ENCODE results near the gene ANKS1A. TPM values are rescaled to one million over a fixed set of nuclear protein-coding genes. Genes with fewer than 3 reads are reported as not detected.

ANKS1A gene
- total and polyA plus RNA-seq, 2 experiments from 2014 or later = 17.5 to 25.4 TPM

DNA sequence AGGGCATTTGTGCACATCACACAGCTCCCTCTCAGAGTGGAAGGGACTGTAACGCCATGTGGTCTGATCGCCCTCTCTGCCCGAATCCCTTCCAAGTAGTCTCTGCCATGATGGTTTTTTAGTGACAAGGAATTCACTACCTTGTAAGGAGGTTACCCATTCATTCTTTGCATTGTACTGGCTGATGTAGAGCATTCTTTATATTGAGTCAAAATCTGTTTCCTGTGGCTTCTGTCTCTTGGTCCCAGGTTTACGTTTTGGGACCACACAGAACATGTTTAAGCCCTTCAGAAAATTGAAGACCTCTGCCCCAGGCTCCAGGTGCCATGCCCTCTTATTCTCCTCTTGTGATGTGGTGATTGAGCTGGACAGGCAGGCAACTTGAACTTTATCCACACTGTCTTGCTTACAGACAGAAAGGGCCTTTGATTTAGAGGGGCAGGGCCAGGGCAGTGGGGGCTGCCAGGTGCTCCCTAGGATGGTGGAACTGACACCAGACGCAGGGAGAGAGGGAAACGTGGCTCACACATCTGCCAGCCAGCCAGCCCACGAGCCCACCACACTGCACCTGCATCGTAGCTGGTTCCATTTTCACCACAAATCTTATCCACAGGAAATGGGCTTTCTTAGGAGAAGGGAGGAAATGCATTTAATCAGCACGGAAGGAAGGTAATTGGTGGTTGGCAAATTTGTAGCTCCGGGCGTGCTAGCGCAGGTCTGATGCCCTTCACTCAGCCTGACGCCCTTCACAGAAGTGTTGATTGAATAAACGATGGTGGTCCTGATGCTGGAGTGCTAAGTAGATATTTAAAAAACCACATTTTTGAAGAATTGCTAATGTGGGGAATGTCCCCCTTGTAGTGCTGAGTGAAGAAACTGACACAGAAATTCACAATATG is 173.9 kb downstream of the ANKS1A start:
- no peaks in the 10 kb centered on the region for H3K79me2 ChIP-seq
- TF ChIP-seq EZH2phosphoT487 (IDR thresholded peaks at IDR 0.05; ENCODE audit: low read depth, severe bottlenecking, unreplicated experiment) (no peak), EZH2 (IDR thresholded peaks at IDR 0.05; ENCODE audit: borderline replicate concordance) (no peak)
- TF ChIP-seq, protein P1, sequence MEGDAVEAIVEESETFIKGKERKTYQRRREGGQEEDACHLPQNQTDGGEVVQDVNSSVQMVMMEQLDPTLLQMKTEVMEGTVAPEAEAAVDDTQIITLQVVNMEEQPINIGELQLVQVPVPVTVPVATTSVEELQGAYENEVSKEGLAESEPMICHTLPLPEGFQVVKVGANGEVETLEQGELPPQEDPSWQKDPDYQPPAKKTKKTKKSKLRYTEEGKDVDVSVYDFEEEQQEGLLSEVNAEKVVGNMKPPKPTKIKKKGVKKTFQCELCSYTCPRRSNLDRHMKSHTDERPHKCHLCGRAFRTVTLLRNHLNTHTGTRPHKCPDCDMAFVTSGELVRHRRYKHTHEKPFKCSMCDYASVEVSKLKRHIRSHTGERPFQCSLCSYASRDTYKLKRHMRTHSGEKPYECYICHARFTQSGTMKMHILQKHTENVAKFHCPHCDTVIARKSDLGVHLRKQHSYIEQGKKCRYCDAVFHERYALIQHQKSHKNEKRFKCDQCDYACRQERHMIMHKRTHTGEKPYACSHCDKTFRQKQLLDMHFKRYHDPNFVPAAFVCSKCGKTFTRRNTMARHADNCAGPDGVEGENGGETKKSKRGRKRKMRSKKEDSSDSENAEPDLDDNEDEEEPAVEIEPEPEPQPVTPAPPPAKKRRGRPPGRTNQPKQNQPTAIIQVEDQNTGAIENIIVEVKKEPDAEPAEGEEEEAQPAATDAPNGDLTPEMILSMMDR (IDR thresholded peaks at IDR 0.05; ENCODE audit: poor library complexity) = no peak
- no peaks in the 10 kb centered on the region for H4K20me1 ChIP-seq (ENCODE audit: insufficient read depth, poor library complexity, severe bottlenecking)
- H3K27me3 ChIP-seq = no peaks in the 10 kb centered on the region
- no peaks in the 10 kb centered on the region for H3K36me3 ChIP-seq (replicated peaks; ENCODE audit: insufficient read depth, low read depth)
- H3K27ac ChIP-seq = no peak overlapping the region
- no peaks in the 10 kb centered on the region for H3K9me2 ChIP-seq (replicated peaks; ENCODE audit: insufficient read depth)
- WGBS (ENCODE audit: low lambda C conversion rate, missing lambda C conversion rate) = 90% methylated on average over 14 of the region's 14 CpGs
- no peaks in the 10 kb centered on the region for H3K4me1 ChIP-seq (ENCODE audit: insufficient read depth)
- no peak overlapping the region for H3K4me2 ChIP-seq
- no peak overlapping the region for H3K4me3 ChIP-seq
- no peak for DNase-seq (ENCODE audit: low spot score)
- H3K9me3 ChIP-seq (ENCODE audit: low read depth) = no peaks in the 10 kb centered on the region
- H2AFZ ChIP-seq = no peak overlapping the region

DNA sequence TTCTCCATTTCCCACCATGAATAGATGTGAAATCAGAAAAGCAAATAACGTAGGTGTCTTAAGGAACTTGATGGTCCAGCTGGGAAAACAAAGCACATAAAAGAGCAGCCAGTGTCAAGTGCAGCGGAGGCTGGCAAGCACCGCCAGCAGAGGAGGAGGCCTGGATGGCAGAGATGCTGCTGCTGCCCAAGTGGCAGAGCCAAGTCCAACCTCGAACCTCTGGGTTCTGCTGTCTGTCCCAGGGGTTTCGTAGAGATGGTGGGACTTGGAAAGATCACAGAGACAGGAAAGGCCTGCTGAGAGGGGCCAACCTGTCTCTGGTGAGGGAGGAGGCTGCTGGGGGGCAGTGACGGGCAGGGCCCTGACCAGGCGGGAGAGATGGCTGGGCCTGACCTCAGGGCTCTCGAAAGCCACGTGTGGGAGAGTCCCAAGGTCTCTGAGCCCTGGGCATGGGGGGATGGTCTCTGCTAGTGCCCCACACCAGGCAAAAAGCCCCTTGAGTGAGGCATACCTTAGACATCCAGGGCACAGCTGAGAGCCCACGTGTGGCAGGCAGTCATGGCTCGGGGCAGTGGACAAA is 174.7 kb downstream of the ANKS1A start:
- WGBS (ENCODE audit: low lambda C conversion rate, missing lambda C conversion rate) = 94% methylated on average over 11 of the region's 11 CpGs
- Histone ChIP-seq H2AFZ (no peak overlapping the region), H3K27me3 (no peaks in the 10 kb centered on the region), H3K9me3 (ENCODE audit: low read depth) (no peaks in the 10 kb centered on the region), H3K4me3 (no peak overlapping the region), H3K4me1 (ENCODE audit: insufficient read depth) (no peaks in the 10 kb centered on the region), H3K4me2 (no peak overlapping the region), H3K27ac (no peak overlapping the region), H4K20me1 (ENCODE audit: insufficient read depth, poor library complexity, severe bottlenecking) (no peaks in the 10 kb centered on the region), H3K9me2 (replicated peaks; ENCODE audit: insufficient read depth) (no peaks in the 10 kb centered on the region), H3K79me2 (no peaks in the 10 kb centered on the region), H3K36me3 (replicated peaks; ENCODE audit: insufficient read depth, low read depth) (no peaks in the 10 kb centered on the region)
- TF ChIP-seq, protein P1 (IDR thresholded peaks at IDR 0.05; ENCODE audit: poor library complexity) = no peak
- TF ChIP-seq EZH2phosphoT487 (IDR thresholded peaks at IDR 0.05; ENCODE audit: low read depth, severe bottlenecking, unreplicated experiment) (no peak), EZH2 (IDR thresholded peaks at IDR 0.05; ENCODE audit: borderline replicate concordance) (no peak)
- DNase-seq (ENCODE audit: low spot score) = no peak

DNA sequence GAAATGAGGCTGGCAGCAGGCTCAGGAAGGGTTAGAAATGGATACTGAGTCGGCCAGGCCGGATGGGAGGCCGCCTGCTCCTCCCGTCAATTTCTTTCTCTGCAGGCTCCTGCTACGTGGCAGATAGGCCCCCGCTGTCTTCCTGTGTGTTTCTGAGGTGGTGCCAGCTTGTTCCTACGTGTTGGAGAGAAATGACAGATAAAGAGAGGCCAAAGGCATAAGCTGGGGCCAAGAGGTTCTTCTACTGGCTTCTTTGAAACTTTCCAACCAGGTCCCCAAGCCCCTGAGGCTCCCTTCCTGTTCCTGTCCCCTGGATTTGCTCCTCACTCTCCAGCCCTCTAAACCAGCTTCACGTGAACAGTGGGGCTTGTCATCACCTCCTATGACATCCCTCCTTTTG is 175.2 kb downstream of the ANKS1A start:
- Histone ChIP-seq H3K4me1 (ENCODE audit: insufficient read depth) (no peaks in the 10 kb centered on the region), H3K27ac (no peak overlapping the region), H4K20me1 (ENCODE audit: insufficient read depth, poor library complexity, severe bottlenecking) (no peaks in the 10 kb centered on the region), H3K4me3 (no peak overlapping the region), H3K36me3 (replicated peaks; ENCODE audit: insufficient read depth, low read depth) (no peaks in the 10 kb centered on the region), H3K27me3 (no peaks in the 10 kb centered on the region), H2AFZ (no peak overlapping the region), H3K79me2 (no peaks in the 10 kb centered on the region), H3K9me2 (replicated peaks; ENCODE audit: insufficient read depth) (no peaks in the 10 kb centered on the region), H3K4me2 (no peak overlapping the region), H3K9me3 (ENCODE audit: low read depth) (no peaks in the 10 kb centered on the region)
- TF ChIP-seq, protein P1 (IDR thresholded peaks at IDR 0.05; ENCODE audit: poor library complexity) = no peak
- TF ChIP-seq EZH2 (IDR thresholded peaks at IDR 0.05; ENCODE audit: borderline replicate concordance) (no peak), EZH2phosphoT487 (IDR thresholded peaks at IDR 0.05; ENCODE audit: low read depth, severe bottlenecking, unreplicated experiment) (no peak)
- no peak for DNase-seq (ENCODE audit: low spot score)
- 85% methylated on average over 7 of the region's 8 CpGs for WGBS (ENCODE audit: low lambda C conversion rate, missing lambda C conversion rate)

Data from hepatocyte (in vitro differentiated cells).